ENCODE measurements around the gene PLCH1. TPM values are rescaled to one million over a fixed set of nuclear protein-coding genes. Genes with fewer than 3 reads are reported as not detected.

PLCH1 gene
- total RNA-seq, 1 donor from 2014 or later: not detected

DNA sequence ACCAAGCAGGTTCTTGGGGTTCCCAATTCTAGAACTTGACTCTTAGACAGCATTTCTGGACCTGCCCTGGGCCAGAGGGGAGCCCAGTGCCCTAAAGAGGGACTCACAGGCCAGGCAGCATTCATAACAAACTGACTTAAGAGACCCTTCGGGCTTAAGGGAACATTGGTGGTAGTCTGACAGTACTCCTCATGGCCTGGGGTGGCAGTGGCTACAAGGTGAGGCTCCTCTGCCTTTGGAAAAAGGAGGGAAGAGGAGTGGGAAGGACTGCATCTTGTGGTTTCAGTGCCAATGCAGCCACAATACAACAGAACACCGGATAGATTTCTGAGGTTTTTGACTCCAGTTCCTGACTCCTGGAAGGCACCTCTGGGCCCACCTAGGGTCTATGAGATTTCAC is 279.2 kb downstream of the PLCH1 start:
- Mint-ChIP-seq H3K4me1 (ENCODE audit: unreplicated experiment) (no peaks in the 10 kb centered on the region), H3K36me3 (ENCODE audit: unreplicated experiment) (no peaks in the 10 kb centered on the region), H3K27me3 (ENCODE audit: unreplicated experiment) (no peaks in the 10 kb centered on the region), H3K4me3 (ENCODE audit: unreplicated experiment) (no peak overlapping the region), H3K27ac (ENCODE audit: unreplicated experiment) (no peak overlapping the region), H3K9me3 (ENCODE audit: unreplicated experiment) (peaks cover 19% of the 10 kb centered on the region)
- DNase-seq (ENCODE audit: extremely low spot score, unreplicated experiment): no peak
- TF ChIP-seq, protein P1, sequence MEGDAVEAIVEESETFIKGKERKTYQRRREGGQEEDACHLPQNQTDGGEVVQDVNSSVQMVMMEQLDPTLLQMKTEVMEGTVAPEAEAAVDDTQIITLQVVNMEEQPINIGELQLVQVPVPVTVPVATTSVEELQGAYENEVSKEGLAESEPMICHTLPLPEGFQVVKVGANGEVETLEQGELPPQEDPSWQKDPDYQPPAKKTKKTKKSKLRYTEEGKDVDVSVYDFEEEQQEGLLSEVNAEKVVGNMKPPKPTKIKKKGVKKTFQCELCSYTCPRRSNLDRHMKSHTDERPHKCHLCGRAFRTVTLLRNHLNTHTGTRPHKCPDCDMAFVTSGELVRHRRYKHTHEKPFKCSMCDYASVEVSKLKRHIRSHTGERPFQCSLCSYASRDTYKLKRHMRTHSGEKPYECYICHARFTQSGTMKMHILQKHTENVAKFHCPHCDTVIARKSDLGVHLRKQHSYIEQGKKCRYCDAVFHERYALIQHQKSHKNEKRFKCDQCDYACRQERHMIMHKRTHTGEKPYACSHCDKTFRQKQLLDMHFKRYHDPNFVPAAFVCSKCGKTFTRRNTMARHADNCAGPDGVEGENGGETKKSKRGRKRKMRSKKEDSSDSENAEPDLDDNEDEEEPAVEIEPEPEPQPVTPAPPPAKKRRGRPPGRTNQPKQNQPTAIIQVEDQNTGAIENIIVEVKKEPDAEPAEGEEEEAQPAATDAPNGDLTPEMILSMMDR (IDR thresholded peaks at IDR 0.05): no peak

DNA sequence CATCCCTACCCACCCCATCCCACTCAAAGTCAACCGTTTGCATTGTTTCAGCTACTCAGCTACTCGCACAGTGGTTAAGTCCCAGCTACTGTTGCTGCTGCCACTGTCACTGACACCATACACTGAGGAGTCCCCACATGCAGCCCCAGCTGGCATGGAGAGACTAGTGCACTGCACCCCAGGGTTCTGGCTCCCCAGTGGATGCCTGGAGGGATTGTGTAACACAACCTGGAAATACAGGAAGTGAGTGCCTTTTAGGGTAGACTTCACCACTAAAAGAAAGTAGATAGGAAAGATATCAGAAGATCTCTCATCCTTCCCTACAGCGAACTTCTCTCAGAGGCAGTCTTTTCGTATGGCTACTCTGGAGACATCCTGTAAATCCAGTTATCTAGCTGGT is 282.2 kb downstream of the PLCH1 start:
- no peak overlapping the region for H3K27ac Mint-ChIP-seq (ENCODE audit: unreplicated experiment)
- no peaks in the 10 kb centered on the region for H3K36me3 Mint-ChIP-seq (ENCODE audit: unreplicated experiment)
- peaks cover 6% of the 10 kb centered on the region for H3K9me3 Mint-ChIP-seq (ENCODE audit: unreplicated experiment)
- H3K27me3 Mint-ChIP-seq (ENCODE audit: unreplicated experiment): no peaks in the 10 kb centered on the region
- TF ChIP-seq, protein P1 (IDR thresholded peaks at IDR 0.05): no peak
- no peaks in the 10 kb centered on the region for H3K4me1 Mint-ChIP-seq (ENCODE audit: unreplicated experiment)
- no peak for DNase-seq (ENCODE audit: extremely low spot score, unreplicated experiment)
- H3K4me3 Mint-ChIP-seq (ENCODE audit: unreplicated experiment): no peak overlapping the region

DNA sequence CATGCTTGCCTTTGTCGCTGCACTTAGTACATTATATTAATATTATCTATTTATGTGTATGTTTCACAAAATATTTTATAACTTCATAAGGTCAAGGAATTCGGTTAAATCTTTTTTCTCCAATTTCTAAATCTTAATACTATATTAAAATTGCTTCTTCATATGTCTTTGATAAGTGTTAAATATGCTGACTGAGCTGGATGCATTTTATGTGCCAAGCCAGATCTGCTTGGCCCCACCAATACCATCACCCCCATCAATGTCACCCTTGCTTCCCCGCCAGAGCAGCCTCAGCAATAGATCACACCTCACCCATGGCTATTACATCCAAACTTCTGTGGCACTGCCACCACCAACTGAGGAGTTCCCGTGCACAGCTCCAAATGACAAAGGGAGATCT is 287.3 kb downstream of the PLCH1 start:
- Mint-ChIP-seq H3K27me3 (ENCODE audit: unreplicated experiment) (no peaks in the 10 kb centered on the region), H3K4me1 (ENCODE audit: unreplicated experiment) (no peaks in the 10 kb centered on the region), H3K9me3 (ENCODE audit: unreplicated experiment) (peaks cover 3% of the 10 kb centered on the region), H3K4me3 (ENCODE audit: unreplicated experiment) (no peak overlapping the region), H3K36me3 (ENCODE audit: unreplicated experiment) (no peaks in the 10 kb centered on the region), H3K27ac (ENCODE audit: unreplicated experiment) (no peak overlapping the region)
- TF ChIP-seq, protein P1 (IDR thresholded peaks at IDR 0.05): no peak
- no peak for DNase-seq (ENCODE audit: extremely low spot score, unreplicated experiment)

DNA sequence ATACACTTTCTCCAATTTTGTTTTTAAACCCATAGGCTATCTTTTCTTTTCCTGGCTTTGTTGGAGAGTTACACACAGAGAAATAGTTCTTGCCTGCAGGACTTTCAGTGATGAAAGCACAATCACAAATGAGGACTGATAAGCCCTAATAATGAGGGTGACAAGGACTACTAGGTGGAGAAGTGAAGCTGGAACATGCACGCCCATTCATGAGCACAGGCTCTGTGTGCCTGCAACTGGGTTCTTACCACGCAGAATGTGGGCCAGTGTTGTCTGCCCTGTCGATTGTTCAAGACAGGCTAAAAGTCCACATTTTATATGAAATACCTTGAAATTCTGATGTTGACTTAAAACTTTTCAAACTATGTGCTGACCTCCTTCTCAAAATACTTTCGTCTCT is 289.1 kb downstream of the PLCH1 start:
- Mint-ChIP-seq H3K9me3 (ENCODE audit: unreplicated experiment) (peaks cover 3% of the 10 kb centered on the region), H3K27me3 (ENCODE audit: unreplicated experiment) (peaks cover 2% of the 10 kb centered on the region), H3K36me3 (ENCODE audit: unreplicated experiment) (no peaks in the 10 kb centered on the region), H3K4me3 (ENCODE audit: unreplicated experiment) (no peak overlapping the region), H3K27ac (ENCODE audit: unreplicated experiment) (no peak overlapping the region), H3K4me1 (ENCODE audit: unreplicated experiment) (no peaks in the 10 kb centered on the region)
- DNase-seq (ENCODE audit: extremely low spot score, unreplicated experiment): no peak
- TF ChIP-seq, protein P1 (IDR thresholded peaks at IDR 0.05): no peak

DNA sequence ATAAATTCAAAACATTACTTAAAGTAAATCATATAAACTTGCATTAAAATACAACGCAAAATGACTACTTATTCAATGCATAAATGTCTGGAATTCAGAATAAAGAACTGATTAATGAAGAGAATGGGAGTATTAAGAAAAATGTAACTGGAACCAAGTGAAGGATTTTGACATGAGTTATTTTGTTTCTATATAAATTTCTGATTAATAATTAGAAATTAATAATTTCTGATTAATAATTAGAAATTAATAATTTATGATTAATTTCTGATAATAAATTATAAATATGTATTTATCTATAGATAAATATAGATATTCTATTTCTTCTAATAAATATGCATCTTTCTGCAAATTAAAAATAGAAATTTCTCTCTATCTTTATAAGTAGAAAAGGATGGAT is 291.4 kb downstream of the PLCH1 start:
- TF ChIP-seq, protein P1 (IDR thresholded peaks at IDR 0.05): no peak
- Mint-ChIP-seq H3K4me1 (ENCODE audit: unreplicated experiment) (peaks cover 2% of the 10 kb centered on the region), H3K27ac (ENCODE audit: unreplicated experiment) (no peak overlapping the region), H3K9me3 (ENCODE audit: unreplicated experiment) (peaks cover 3% of the 10 kb centered on the region), H3K4me3 (ENCODE audit: unreplicated experiment) (no peak overlapping the region), H3K27me3 (ENCODE audit: unreplicated experiment) (peaks cover 6% of the 10 kb centered on the region), H3K36me3 (ENCODE audit: unreplicated experiment) (no peaks in the 10 kb centered on the region)
- DNase-seq (ENCODE audit: extremely low spot score, unreplicated experiment): no peak

Data from osteocyte (in vitro differentiated cells).